ENCODE data around the gene PITRM1. TPM values are rescaled to one million over a fixed set of nuclear protein-coding genes. Genes with fewer than 3 reads are reported as not detected.

PITRM1 gene
- total RNA-seq, 1 experiment from 2014 or later: 40.7 TPM

- ChIA-PET CTCF (no interaction called here), POLR2A (interaction anchor here (0.6 kb wide), 1 partner anchor 239 kb away, joined by 3 read pairs; no protein-coding TSS in a partner anchor)
Observed at GRCh38 chr10:3090914-3091787, 81.4 kb downstream of the PITRM1 start.

GRCh38 chr10:3090388-3090787 is 82.2 kb downstream of the PITRM1 start:
- no peak overlapping the region; the same call in 1 of the 2 replicates for H3K27ac Mint-ChIP-seq
- no peak overlapping the region for H3K4me3 Mint-ChIP-seq
- H3K36me3 Mint-ChIP-seq: peaks cover 24% of the 10 kb centered on the region
- DNase-seq (ENCODE audit: low spot score): no peak
- POLR2A ChIA-PET: no interaction called here
- no peak for ATAC-seq
- no peaks in the 10 kb centered on the region for H3K27me3 Mint-ChIP-seq (ENCODE audit: low read depth)
- H3K9me3 Mint-ChIP-seq: no peaks in the 10 kb centered on the region
- CTCF ChIA-PET: no interaction called here
- H3K4me1 Mint-ChIP-seq: peaks cover 41% of the 10 kb centered on the region
- TF ChIP-seq RELA (CRISPR knock-in tag; IDR thresholded peaks at IDR 0.05; ENCODE audit: borderline replicate concordance) (no peak), ATF6 (CRISPR knock-in tag; IDR thresholded peaks at IDR 0.05) (no peak), E2F5 (CRISPR knock-in tag; IDR thresholded peaks at IDR 0.05) (no peak), IRF1 (CRISPR knock-in tag; IDR thresholded peaks at IDR 0.05) (no peak), CREM (CRISPR knock-in tag; IDR thresholded peaks at IDR 0.05) (no peak), FOXJ3 (CRISPR knock-in tag; IDR thresholded peaks at IDR 0.05; ENCODE audit: borderline replicate concordance) (no peak), ETV6 (CRISPR knock-in tag; IDR thresholded peaks at IDR 0.05) (no peak)

More at GRCh38 chr10:3090914-3091787, 81.4 kb downstream of the PITRM1 start:
- Mint-ChIP-seq H3K9me3 (no peaks in the 10 kb centered on the region), H3K27me3 (ENCODE audit: low read depth) (no peaks in the 10 kb centered on the region), H3K36me3 (peaks cover 25% of the 10 kb centered on the region), H3K4me3 (no peak overlapping the region), H3K27ac (0 out of 2 replicates have a peak overlapping the region, but pooled peaks have one; percentile 28), H3K4me1 (peaks cover 45% of the 10 kb centered on the region)
- ATAC-seq: 0 out of 2 replicates have a peak, but pooled peaks have one; percentile 29
- no peak for DNase-seq (ENCODE audit: low spot score)
- TF ChIP-seq ARID4B (CRISPR knock-in tag; IDR thresholded peaks at IDR 0.05; ENCODE audit: borderline replicate concordance): no peak
- no peak for TF ChIP-seq E2F1 (CRISPR knock-in tag; IDR thresholded peaks at IDR 0.05)
- TF ChIP-seq ZNF281 (CRISPR knock-in tag; IDR thresholded peaks at IDR 0.05): no peak
- 0 out of 2 replicates have a peak, but pooled peaks have one; percentile 11 for TF ChIP-seq GABPB1 (CRISPR knock-in tag; IDR thresholded peaks at IDR 0.05)
- TF ChIP-seq FOXP1 (CRISPR knock-in tag; IDR thresholded peaks at IDR 0.05; ENCODE audit: borderline replicate concordance): no peak
- no peak for TF ChIP-seq SMAD3 (CRISPR knock-in tag; IDR thresholded peaks at IDR 0.05; ENCODE audit: borderline replicate concordance)
- TF ChIP-seq RELA (CRISPR knock-in tag; IDR thresholded peaks at IDR 0.05; ENCODE audit: borderline replicate concordance): no peak
